Endodermal cell (in vitro differentiated cells): ENCODE data around the gene IVNS1ABP. TPM values are rescaled to one million over a fixed set of nuclear protein-coding genes. Genes with fewer than 3 reads are reported as not detected.

Experiments
- DNase-seq: peaks from one replicate; pipeline ENCODE4 v3.0.0-alpha.2; 2017
- H3K27ac ChIP-seq: 2 replicates; pipeline ENCODE4 v1.5.1; 2013; ENCODE audit warnings: mild to moderate bottlenecking, low read depth, low read length, moderate library complexity
- H3K27me3 ChIP-seq: 2 replicates; pipeline ENCODE4 v1.6.1; 2013; ENCODE audit warnings: mild to moderate bottlenecking, low read length, moderate library complexity; ENCODE audit not compliant: insufficient read depth, control insufficient read depth, poor library complexity, severe bottlenecking
- H3K36me3 ChIP-seq: 2 replicates; pipeline ENCODE4 v1.7.0; 2013; ENCODE audit warnings: mild to moderate bottlenecking, low read length, moderate library complexity; ENCODE audit not compliant: control insufficient read depth, insufficient read depth
- H3K4me1 ChIP-seq: one replicate; pipeline ENCODE4 v1.7.0; 2013; ENCODE audit warnings: low read length; ENCODE audit not compliant: control insufficient read depth, insufficient read depth
- H3K4me3 ChIP-seq: 2 replicates; pipeline ENCODE4 v1.5.1; 2013; ENCODE audit warnings: mild to moderate bottlenecking, low read length, moderate library complexity
- H3K9ac ChIP-seq: 2 replicates; pipeline ENCODE4 v1.6.1; 2013; ENCODE audit warnings: mild to moderate bottlenecking, low read length, moderate library complexity; ENCODE audit not compliant: poor library complexity, severe bottlenecking; ENCODE audit errors: extremely low read depth
- H3K9me3 ChIP-seq: 2 replicates; pipeline ENCODE4 v1.6.1; 2013; ENCODE audit warnings: mild to moderate bottlenecking, low read length, moderate library complexity; ENCODE audit not compliant: control insufficient read depth
- H3K27ac Mint-ChIP-seq: 2 replicates; pipeline ENCODE4 v1.8.0; 2020; ENCODE audit warnings: mixed read lengths
- H3K27me3 Mint-ChIP-seq: 2 replicates; pipeline ENCODE4 v1.8.0; 2021; ENCODE audit warnings: mild to moderate bottlenecking, mixed read lengths; ENCODE audit not compliant: insufficient read depth
- H3K36me3 Mint-ChIP-seq: 2 replicates; pipeline ENCODE4 v1.8.0; 2020; ENCODE audit warnings: low read depth, mixed read lengths
- H3K4me1 Mint-ChIP-seq: 2 replicates; pipeline ENCODE4 v1.8.0; 2020; ENCODE audit warnings: mixed read lengths
- H3K4me3 Mint-ChIP-seq: 2 replicates; pipeline ENCODE4 v1.8.0; 2020; ENCODE audit warnings: mild to moderate bottlenecking, moderate library complexity, mixed read lengths
- H3K9me3 Mint-ChIP-seq: 2 replicates; pipeline ENCODE4 v1.8.0; 2020; ENCODE audit warnings: mild to moderate bottlenecking, mixed read lengths
- WGBS, 2 experiments: methylation state at CpG; one replicate each; pipeline versions ENCODE4 v1.1.5 to v1.1.7; 2013; ENCODE audit warnings: missing lambda C conversion rate in 2 of 2, mixed read lengths in 1 of 2; ENCODE audit not compliant: insufficient coverage in 1 of 2, insufficient read length in 1 of 2; 5-methylcytosine and 5-hydroxymethylcytosine counted together
- total RNA-seq, 2 donors: library from RNA; stranded (reverse); fragmentation: NEBNext Ultra II Directional in 1 of 2; extraction: Animal tissue kit (Norgen Biotek cat#: 25700) in 1 of 2; gene quantifications; 2 replicates in 1 of 2; 3 replicates in 1 of 2; pipeline ENCODE4 v1.2.1, GENCODE V29; 2021
- TF ChIP-seq, protein P1 (sequence below): fragments of 200-600 bp; sonication (generic); conservative IDR thresholded peaks from 2 replicates; pipeline ENCODE4 v1.5.0; 2021; ENCODE audit warnings: antibody characterized with exemption, mild to moderate bottlenecking

IVNS1ABP gene
- total RNA-seq, 2 donors from 2014 or later, result 122 to 163 TPM

DNA sequence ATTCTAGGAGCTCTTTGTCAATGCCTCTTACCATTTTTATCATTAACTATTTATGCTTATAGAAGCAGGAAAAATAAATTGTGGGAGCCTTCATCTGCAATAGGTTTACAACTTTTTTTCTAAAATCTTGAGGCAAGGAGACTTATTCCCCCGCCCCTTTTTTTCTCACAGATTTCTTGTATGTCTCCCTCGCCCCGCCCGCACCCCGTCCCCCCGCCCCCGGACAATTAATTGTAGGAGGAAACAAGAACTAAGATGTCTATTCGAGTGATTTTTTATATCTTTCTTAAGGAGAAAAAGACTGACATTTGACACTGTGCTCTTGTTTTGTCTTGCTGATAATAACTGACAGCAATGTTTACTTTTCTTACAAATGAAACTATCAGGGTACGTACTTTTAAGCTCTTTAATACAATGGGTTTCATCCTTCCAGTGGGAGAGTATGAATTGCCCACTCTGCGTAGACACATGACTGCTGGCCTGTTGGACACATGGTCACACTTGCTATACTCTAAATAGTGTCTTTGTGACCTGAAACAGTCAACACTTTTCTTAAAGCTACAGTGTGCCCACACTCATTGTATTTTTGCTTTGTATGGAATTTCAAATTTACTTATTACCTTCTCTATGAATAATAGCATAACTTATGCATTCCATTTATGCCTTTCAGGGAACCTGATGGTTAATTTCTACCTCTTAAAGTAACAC, 1.5 kb upstream of the IVNS1ABP start:
- Histone ChIP-seq H3K9ac (no peak overlapping the region), H3K27me3 (no peaks in the 10 kb centered on the region), H3K27ac (no peak overlapping the region), H3K4me3 (peak overlapping the region; percentile 71), H3K9me3 (peaks cover 12% of the 10 kb centered on the region), H3K36me3 (no peaks in the 10 kb centered on the region), H3K4me1 (no peaks in the 10 kb centered on the region)
- WGBS, 2 experiments, result 86 to 97% methylated on average over 2 to 10 of the region's 10 CpGs
- DNase-seq, result no peak
- H3K4me1 Mint-ChIP-seq, result peaks cover 24% of the 10 kb centered on the region
- H3K4me3 Mint-ChIP-seq, result peak overlapping the region; percentile 96
- TF ChIP-seq, protein P1, sequence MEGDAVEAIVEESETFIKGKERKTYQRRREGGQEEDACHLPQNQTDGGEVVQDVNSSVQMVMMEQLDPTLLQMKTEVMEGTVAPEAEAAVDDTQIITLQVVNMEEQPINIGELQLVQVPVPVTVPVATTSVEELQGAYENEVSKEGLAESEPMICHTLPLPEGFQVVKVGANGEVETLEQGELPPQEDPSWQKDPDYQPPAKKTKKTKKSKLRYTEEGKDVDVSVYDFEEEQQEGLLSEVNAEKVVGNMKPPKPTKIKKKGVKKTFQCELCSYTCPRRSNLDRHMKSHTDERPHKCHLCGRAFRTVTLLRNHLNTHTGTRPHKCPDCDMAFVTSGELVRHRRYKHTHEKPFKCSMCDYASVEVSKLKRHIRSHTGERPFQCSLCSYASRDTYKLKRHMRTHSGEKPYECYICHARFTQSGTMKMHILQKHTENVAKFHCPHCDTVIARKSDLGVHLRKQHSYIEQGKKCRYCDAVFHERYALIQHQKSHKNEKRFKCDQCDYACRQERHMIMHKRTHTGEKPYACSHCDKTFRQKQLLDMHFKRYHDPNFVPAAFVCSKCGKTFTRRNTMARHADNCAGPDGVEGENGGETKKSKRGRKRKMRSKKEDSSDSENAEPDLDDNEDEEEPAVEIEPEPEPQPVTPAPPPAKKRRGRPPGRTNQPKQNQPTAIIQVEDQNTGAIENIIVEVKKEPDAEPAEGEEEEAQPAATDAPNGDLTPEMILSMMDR, result no peak
- H3K27ac Mint-ChIP-seq, result no peak overlapping the region
- peaks cover 9% of the 10 kb centered on the region for H3K9me3 Mint-ChIP-seq
- H3K36me3 Mint-ChIP-seq, result peaks cover 13% of the 10 kb centered on the region
- H3K27me3 Mint-ChIP-seq, result peaks cover 1% of the 10 kb centered on the region

DNA sequence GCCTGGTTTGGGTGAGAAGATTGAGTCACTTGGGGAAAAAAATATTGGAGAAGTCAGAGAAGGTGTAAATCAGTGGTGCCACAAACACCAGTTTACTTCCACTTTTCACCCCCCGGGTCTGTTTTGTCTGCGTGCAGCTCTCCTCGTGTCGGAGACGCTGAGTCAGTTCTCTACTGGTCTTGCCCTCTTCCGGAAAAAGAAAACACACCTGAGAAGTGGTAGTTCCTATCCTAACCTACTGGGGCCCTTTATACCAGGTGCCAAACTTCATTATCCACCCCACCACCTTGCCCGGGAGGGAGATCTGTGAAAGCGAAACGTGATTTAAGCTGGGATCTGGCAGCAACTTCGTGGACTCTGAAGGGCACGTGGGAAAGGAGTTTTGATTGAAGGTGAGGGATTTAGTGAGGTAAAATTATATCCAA, 855 bp upstream of the IVNS1ABP start:
- Mint-ChIP-seq H3K27me3 (peaks cover 1% of the 10 kb centered on the region), H3K4me1 (peaks cover 31% of the 10 kb centered on the region), H3K9me3 (peaks cover 9% of the 10 kb centered on the region), H3K27ac (peak overlapping the region; percentile 98), H3K36me3 (peaks cover 13% of the 10 kb centered on the region), H3K4me3 (peak overlapping the region; percentile 96)
- H3K4me1 ChIP-seq, result peaks cover 1% of the 10 kb centered on the region
- peak overlapping the region; percentile 71 for H3K4me3 ChIP-seq
- DNase-seq, result peak; percentile 70
- no peaks in the 10 kb centered on the region for H3K27me3 ChIP-seq
- WGBS, 2 experiments, result 72 to 76% methylated on average over 10 to 11 of the region's 11 CpGs
- peak overlapping the region; percentile 33 for H3K9ac ChIP-seq
- TF ChIP-seq, protein P1, result peak; percentile 40
- peaks cover 12% of the 10 kb centered on the region for H3K9me3 ChIP-seq
- H3K36me3 ChIP-seq, result no peaks in the 10 kb centered on the region
- no peak overlapping the region for H3K27ac ChIP-seq

DNA sequence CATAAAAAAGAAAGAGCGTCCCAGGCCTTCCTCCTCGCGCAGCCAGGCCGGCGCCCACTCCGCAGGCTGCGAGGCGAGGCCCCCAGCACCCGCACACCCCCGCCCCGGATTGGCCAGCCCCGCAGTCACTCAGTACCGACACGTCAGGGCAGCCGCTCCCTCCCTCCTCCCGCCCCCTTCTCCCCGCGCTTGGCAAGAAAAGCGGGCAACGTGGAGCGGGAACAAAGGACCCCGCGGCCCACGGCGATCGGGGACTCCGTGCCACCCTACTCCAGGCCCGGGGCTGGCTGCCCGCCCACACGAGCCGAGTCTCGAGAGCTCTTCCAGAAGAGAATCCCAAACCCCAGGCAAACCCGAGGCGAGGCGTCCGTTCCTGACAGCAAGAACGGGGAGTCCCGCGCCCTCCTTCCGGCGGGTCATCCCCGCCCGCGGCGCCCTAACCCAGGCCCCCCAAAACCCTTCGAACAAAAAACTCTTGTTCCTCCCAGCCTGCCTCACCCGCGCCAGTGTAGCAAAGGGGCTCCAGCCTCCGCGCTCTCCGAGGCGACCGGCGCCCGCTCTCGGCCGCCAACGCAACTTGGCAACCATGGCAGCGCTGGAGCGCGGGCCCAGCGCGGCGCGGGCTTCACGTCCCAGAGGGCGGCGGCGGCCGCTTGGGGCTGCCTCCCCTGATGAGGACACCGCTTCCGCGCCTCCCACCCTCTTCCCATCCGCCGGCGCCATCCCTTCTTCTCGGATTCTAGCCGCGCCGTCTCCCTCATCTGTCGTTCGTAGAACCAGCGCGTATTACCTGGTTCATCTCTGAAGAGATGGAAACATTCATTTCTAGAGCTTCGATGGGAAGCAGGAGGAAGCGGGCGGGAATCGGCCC, 645 bp downstream of the IVNS1ABP start:
- H3K4me1 Mint-ChIP-seq, result peaks cover 40% of the 10 kb centered on the region

More for the DNA sequence above, 645 bp downstream of the IVNS1ABP start:
- H3K9me3 Mint-ChIP-seq, result peaks cover 9% of the 10 kb centered on the region
- Histone ChIP-seq H3K9ac (peak overlapping the region; percentile 89), H3K4me1 (peaks cover 9% of the 10 kb centered on the region), H3K36me3 (peaks cover 12% of the 10 kb centered on the region), H3K27ac (peak overlapping the region; percentile 95), H3K27me3 (no peaks in the 10 kb centered on the region), H3K4me3 (peak overlapping the region; percentile 97), H3K9me3 (peaks cover 12% of the 10 kb centered on the region)
- peaks cover 1% of the 10 kb centered on the region for H3K27me3 Mint-ChIP-seq
- H3K27ac Mint-ChIP-seq, result peak overlapping the region; percentile 98
- H3K4me3 Mint-ChIP-seq, result peak overlapping the region; percentile 96
- peaks cover 18% of the 10 kb centered on the region for H3K36me3 Mint-ChIP-seq
- DNase-seq, result peak; percentile 98
- WGBS, 2 experiments, result 0% methylated on average over 23 to 88 of the region's 88 CpGs
- TF ChIP-seq, protein P1, result peak; percentile 45
